Measurements from ENCODE around the gene GTPBP6. TPM values are rescaled to one million over a fixed set of nuclear protein-coding genes. Genes with fewer than 3 reads are reported as not detected.
"Not testable (repeated sequence)": the region's sequence is repeated elsewhere in the genome, so short reads cannot be mapped to it uniquely, and the experiment has no call there.

Gene GTPBP6
- total and polyA plus RNA-seq, 2 experiments from 2014 or later = 40.7 to 69.2 TPM

DNA sequence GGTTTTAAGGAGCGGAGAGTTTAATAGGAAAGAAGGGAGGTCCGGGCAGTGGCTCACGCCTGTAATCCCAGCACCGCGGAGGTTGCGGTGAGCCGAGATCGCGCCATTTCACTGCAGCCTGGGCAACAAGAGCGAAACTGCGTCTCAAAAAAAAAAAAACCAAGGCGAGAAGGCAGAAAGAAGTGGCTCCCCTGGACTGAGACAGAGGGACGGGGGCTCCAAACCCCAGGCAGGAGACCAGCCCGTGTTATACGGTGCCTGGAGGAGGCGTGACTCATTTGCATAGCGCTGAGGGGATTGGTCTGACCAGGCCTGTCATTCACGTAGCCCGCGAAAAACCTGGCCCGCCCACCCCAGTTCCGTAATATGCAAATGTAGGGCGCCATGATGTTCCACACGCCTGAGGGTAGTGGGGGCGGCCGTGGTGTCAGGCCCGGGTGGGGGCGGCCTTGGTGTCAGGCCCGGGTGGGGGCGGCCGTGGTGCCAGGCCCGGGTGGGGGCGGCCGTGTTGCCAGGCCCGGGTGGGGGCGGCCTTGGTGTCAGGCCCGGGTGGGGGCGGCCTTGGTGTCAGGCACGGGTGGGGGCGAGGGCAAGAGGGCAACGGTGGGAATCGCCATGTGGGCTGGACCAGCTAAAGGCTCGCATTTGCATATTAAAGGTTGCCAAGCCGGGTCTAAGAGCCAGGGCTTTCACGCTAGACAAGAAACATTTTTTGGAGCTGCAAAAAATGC lies 35.3 kb downstream of the GTPBP6 start:
- H3K27me3 ChIP-seq = no peaks in the 10 kb centered on the region
- no peak overlapping the region for H3K27ac ChIP-seq
- H3K36me3 ChIP-seq (replicated peaks; ENCODE audit: insufficient read depth, low read depth) = no peaks in the 10 kb centered on the region
- peaks cover 41% of the 10 kb centered on the region for H3K79me2 ChIP-seq
- H3K4me3 ChIP-seq = peak overlapping the region; percentile 38
- H3K9me3 ChIP-seq (ENCODE audit: low read depth) = no peaks in the 10 kb centered on the region
- H2AFZ ChIP-seq = peak overlapping the region; percentile 46
- peak; percentile 92 for DNase-seq (ENCODE audit: low spot score)
- WGBS (ENCODE audit: low lambda C conversion rate, missing lambda C conversion rate) = 4% methylated on average over 29 of the region's 45 CpGs
- H4K20me1 ChIP-seq (ENCODE audit: insufficient read depth, poor library complexity, severe bottlenecking) = peaks cover 24% of the 10 kb centered on the region
- peaks cover 19% of the 10 kb centered on the region for H3K4me1 ChIP-seq (ENCODE audit: insufficient read depth)
- H3K9me2 ChIP-seq (replicated peaks; ENCODE audit: insufficient read depth) = no peaks in the 10 kb centered on the region
- TF ChIP-seq, protein P1, sequence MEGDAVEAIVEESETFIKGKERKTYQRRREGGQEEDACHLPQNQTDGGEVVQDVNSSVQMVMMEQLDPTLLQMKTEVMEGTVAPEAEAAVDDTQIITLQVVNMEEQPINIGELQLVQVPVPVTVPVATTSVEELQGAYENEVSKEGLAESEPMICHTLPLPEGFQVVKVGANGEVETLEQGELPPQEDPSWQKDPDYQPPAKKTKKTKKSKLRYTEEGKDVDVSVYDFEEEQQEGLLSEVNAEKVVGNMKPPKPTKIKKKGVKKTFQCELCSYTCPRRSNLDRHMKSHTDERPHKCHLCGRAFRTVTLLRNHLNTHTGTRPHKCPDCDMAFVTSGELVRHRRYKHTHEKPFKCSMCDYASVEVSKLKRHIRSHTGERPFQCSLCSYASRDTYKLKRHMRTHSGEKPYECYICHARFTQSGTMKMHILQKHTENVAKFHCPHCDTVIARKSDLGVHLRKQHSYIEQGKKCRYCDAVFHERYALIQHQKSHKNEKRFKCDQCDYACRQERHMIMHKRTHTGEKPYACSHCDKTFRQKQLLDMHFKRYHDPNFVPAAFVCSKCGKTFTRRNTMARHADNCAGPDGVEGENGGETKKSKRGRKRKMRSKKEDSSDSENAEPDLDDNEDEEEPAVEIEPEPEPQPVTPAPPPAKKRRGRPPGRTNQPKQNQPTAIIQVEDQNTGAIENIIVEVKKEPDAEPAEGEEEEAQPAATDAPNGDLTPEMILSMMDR (IDR thresholded peaks at IDR 0.05; ENCODE audit: poor library complexity) = no peak
- no peak for TF ChIP-seq EZH2 (IDR thresholded peaks at IDR 0.05; ENCODE audit: borderline replicate concordance)
- no peak for TF ChIP-seq EZH2phosphoT487 (IDR thresholded peaks at IDR 0.05; ENCODE audit: low read depth, severe bottlenecking, unreplicated experiment)
- peak overlapping the region; percentile 78 for H3K4me2 ChIP-seq

DNA sequence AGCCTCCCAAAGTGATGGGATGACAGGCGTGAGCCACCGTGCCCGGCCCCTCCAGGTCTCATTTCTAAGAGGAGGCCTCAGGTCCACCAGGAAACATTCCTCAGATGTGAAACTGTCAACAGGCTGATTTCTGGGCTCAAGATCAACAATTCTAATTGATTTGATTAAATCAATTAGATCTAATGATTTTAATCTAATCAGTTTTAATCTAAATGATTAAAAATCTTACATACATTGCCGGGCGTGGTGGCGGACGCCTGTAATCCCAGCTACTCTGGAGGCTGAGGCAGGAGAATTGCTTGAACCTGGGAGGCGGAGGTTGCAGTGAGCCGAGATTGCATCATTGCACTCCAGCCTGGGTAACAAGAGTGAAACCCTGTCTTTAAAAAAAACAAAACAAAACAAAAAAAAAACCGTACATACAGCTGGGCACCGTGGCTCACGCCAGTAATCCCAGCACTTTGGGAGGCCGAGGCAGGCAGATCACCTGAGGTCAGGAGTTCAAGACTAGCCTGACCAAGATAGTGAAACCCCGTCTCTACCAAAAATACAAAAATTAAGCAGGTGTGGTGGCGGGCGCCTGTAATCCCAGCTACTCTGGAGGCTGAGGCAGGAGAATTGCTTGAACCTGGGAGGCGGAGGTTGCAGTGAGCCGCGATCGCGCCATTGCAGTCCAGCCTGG lies 36.5 kb downstream of the GTPBP6 start:
- Histone ChIP-seq H3K27ac (peak overlapping the region; percentile 84), H3K4me3 (peak overlapping the region; percentile 57), H4K20me1 (ENCODE audit: insufficient read depth, poor library complexity, severe bottlenecking) (peaks cover 17% of the 10 kb centered on the region), H3K4me1 (ENCODE audit: insufficient read depth) (peaks cover 19% of the 10 kb centered on the region), H3K4me2 (peak overlapping the region; percentile 78), H3K79me2 (peaks cover 44% of the 10 kb centered on the region)
- not testable (repeated sequence) for H3K9me2 ChIP-seq (replicated peaks; ENCODE audit: insufficient read depth); H3K36me3 ChIP-seq (replicated peaks; ENCODE audit: insufficient read depth, low read depth); H3K9me3 ChIP-seq (ENCODE audit: low read depth); DNase-seq (ENCODE audit: low spot score); H2AFZ ChIP-seq; H3K27me3 ChIP-seq
- 81% methylated on average over 21 of the region's 21 CpGs for WGBS (ENCODE audit: low lambda C conversion rate, missing lambda C conversion rate)

DNA sequence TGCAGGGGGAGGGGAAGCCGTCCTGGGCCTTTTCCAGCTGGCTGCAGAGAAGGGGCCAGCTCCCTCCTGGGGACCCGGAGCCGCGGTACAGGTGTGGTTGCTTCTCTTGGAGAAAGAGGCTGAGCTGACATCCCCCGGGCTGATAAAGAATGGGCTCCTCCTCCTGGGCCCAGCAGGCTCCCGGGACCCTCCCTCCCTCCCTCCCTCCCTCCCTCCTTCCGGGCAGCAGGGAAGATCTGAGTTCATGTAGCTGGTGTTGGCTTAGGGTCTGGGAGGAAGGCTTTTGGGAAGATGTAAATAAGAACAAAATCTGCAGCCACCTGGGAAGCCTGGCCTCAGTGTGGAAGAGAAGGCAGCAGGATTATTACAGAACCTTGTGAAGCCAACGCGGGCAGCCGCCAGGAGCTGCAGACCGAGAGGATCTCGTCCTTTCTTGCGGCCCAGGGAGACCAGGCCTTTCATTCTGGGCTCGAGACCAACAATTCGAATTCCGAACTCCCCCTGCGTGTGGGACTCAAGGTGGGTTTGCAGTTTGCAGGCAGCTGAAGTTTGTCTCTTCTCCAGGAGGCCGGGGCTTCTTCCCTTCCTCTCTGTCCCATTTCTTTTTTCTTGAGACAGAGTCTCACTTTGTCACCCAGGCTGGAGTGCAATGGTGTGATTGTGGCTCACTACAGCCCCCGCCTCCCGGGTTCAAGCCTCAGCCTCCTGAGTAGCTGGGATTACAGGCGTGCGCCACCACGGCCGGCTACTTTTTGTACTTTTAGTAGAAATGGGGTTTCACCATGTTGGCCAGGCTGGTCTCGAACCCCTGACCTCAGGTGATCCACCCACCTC lies 37.2 kb downstream of the GTPBP6 start, which contains the start of gene PLCXD1:
TSS of gene PLCXD1 (plus strand) at position 216 of the 834 bp plus-strand sequence. CDS start 2,807 bp downstream, outside the sequence.
- Histone ChIP-seq H3K4me2 (peak within 1 kb of the TSS; percentile 78), H3K9me2 (replicated peaks; ENCODE audit: insufficient read depth) (no peaks in the 10 kb centered on the region), H3K4me3 (peak within 1 kb of the TSS; percentile 57), H3K27ac (peak within 1 kb of the TSS; percentile 84), H4K20me1 (ENCODE audit: insufficient read depth, poor library complexity, severe bottlenecking) (peaks cover 10% of the 10 kb centered on the region), H3K79me2 (peaks cover 43% of the 10 kb centered on the region), H2AFZ (no peak within 1 kb of the TSS), H3K4me1 (ENCODE audit: insufficient read depth) (peaks cover 19% of the 10 kb centered on the region), H3K36me3 (replicated peaks; ENCODE audit: insufficient read depth, low read depth) (no peaks in the 10 kb centered on the region), H3K27me3 (no peaks in the 10 kb centered on the region), H3K9me3 (ENCODE audit: low read depth) (no peaks in the 10 kb centered on the region)
- TF ChIP-seq EZH2phosphoT487 (IDR thresholded peaks at IDR 0.05; ENCODE audit: low read depth, severe bottlenecking, unreplicated experiment) (no peak), EZH2 (IDR thresholded peaks at IDR 0.05; ENCODE audit: borderline replicate concordance) (no peak)
- TF ChIP-seq, protein P1 (IDR thresholded peaks at IDR 0.05; ENCODE audit: poor library complexity) = no peak
- WGBS (ENCODE audit: low lambda C conversion rate, missing lambda C conversion rate) = 28% methylated on average over 20 of the region's 25 CpGs
- DNase-seq (ENCODE audit: low spot score) = peak; percentile 89

DNA sequence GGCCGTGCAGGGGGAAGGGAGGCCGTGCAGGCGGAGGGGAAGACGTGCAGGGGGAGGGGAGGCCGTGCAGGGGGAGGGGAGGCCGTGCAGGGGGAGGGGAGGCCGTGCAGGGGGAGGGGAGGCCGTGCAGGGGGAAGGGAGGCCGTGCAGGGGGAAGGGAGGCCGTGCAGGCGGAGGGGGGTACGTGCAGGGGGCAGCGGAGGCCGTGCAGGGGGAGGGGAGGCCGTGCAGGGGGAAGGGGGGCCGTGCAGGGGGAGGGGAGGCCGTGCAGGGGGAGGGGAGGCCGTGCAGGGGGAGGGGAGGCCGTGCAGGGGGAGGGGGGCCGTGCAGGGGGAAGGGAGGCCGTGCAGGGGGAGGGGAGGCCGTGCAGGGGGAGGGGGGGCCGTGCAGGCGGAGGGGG lies 37.9 kb downstream of the GTPBP6 start:
- Histone ChIP-seq H3K4me1 (ENCODE audit: insufficient read depth) (peaks cover 23% of the 10 kb centered on the region), H3K4me2 (peak overlapping the region; percentile 78), H4K20me1 (ENCODE audit: insufficient read depth, poor library complexity, severe bottlenecking) (peaks cover 10% of the 10 kb centered on the region), H3K79me2 (peaks cover 42% of the 10 kb centered on the region)
- not testable (repeated sequence) for H3K9me3 ChIP-seq (ENCODE audit: low read depth); H3K4me3 ChIP-seq; H2AFZ ChIP-seq; H3K36me3 ChIP-seq (replicated peaks; ENCODE audit: insufficient read depth, low read depth); H3K27ac ChIP-seq; H3K27me3 ChIP-seq; DNase-seq (ENCODE audit: low spot score); H3K9me2 ChIP-seq (replicated peaks; ENCODE audit: insufficient read depth)
- WGBS (ENCODE audit: low lambda C conversion rate, missing lambda C conversion rate) = no CpG with 5 or more reads among the region's 24 CpGs

DNA sequence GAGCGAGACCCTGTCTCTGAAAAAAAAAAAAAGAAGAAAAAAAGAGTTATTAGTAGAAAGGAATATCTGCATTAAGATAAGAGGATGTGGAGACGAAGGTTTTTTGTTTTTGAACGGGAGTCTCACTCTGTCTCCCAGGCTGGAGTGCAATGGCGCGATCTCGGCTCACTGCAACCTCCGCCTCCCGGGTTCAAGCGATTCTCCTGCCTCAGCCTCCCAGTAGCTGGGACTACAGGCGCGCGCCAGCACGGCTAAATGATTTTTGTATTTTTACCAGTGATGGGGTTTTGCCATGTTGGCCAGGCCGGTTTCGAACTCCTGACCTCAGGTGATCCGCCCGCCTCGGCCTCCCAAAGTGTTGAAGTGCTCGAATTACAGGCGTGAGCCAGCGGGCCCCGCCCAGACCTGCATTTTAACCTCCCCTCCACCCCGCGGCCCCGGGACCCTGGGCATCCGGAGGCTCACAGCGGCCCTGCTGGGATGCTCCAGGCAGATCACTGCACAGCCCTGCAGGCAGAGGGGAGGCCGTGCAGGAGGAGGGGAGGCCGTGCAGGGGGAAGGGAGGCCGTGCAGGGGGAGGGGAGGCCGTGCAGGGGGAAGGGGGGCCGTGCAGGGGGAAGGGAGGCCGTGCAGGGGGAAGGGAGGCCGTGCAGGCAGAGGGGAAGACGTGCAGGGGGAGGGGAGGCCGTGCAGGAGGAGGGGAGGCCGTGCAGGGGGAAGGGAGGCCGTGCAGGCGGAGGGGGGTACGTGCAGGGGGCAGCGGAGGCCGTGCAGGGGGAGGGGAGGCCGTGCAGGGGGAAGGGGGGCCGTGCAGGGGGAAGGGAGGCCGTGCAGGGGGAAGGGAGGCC lies 38.6 kb downstream of the GTPBP6 start:
- peak overlapping the region; percentile 62 for H3K4me2 ChIP-seq
- peaks cover 29% of the 10 kb centered on the region for H3K4me1 ChIP-seq (ENCODE audit: insufficient read depth)
- WGBS (ENCODE audit: low lambda C conversion rate, missing lambda C conversion rate) = 86% methylated on average over 28 of the region's 45 CpGs
- not testable (repeated sequence) for H3K27me3 ChIP-seq; H3K9me2 ChIP-seq (replicated peaks; ENCODE audit: insufficient read depth); H3K4me3 ChIP-seq; H3K36me3 ChIP-seq (replicated peaks; ENCODE audit: insufficient read depth, low read depth); H2AFZ ChIP-seq; H3K9me3 ChIP-seq (ENCODE audit: low read depth)
- DNase-seq (ENCODE audit: low spot score) = peak; percentile 46
- H3K27ac ChIP-seq = peak overlapping the region; percentile 84
- H4K20me1 ChIP-seq (ENCODE audit: insufficient read depth, poor library complexity, severe bottlenecking) = peaks cover 10% of the 10 kb centered on the region
- H3K79me2 ChIP-seq = peaks cover 39% of the 10 kb centered on the region

Data from hepatocyte (in vitro differentiated cells).